Ovary (tissue), 9 donors: ENCODE results near the gene NDUFA8. TPM values are rescaled to one million over a fixed set of nuclear protein-coding genes. Genes with fewer than 3 reads are reported as not detected.

Experiments
- DNase-seq, 5 donors: peaks; one replicate each; pipeline ENCODE4 v3.0.0-alpha.2; 2019 to 2020
- H3K27ac ChIP-seq, 2 donors: fragments of 200-600 bp; one replicate each; pipeline versions ENCODE4 v1.5.1 to v1.8.0; 2019 to 2022
- H3K27me3 ChIP-seq: fragments of 200-600 bp; one replicate; pipeline ENCODE4 v1.8.0; 2022
- H3K36me3 ChIP-seq: fragments of 200-600 bp; sonication (generic); one replicate; pipeline ENCODE4 v1.5.1; 2019
- H3K4me1 ChIP-seq: one replicate; pipeline ENCODE4 v1.8.1; 2013; ENCODE audit warnings: mild to moderate bottlenecking, moderate library complexity; ENCODE audit not compliant: insufficient read depth
- H3K4me3 ChIP-seq: fragments of 200-600 bp; sonication (generic); one replicate; pipeline ENCODE4 v1.5.1; 2017
- H3K9me3 ChIP-seq, 2 donors: fragments of 200-600 bp in 1 of 2; sonication (generic) in 1 of 2; one replicate each; pipeline versions ENCODE4 v1.5.1 to v1.8.1; 2013 to 2019; ENCODE audit warnings: mild to moderate bottlenecking in 1 of 2, moderate library complexity in 1 of 2
- EP300 ChIP-seq: sonication (generic); formaldehyde crosslinking; IDR thresholded peaks from one replicate; pipeline ENCODE4 v1.6.1; 2017; ENCODE audit warnings: antibody characterized with exemption
- POLR2A ChIP-seq: fragments of 450-650 bp; IDR thresholded peaks from one replicate; pipeline ENCODE4 v1.6.1; 2017; ENCODE audit warnings: antibody characterized with exemption, mild to moderate bottlenecking, moderate library complexity
- WGBS, 3 donors: extraction: QIAGEN DNeasy Blood & Tissue Kit in 1 of 3; methylation state at CpG; one replicate each; pipeline versions ENCODE4 v1.1.5 to v1.1.7; 2013 to 2017; 5-methylcytosine and 5-hydroxymethylcytosine counted together
- intact Hi-C, 4 donors: fragments of 100-400 bp; cut with DNase I; formaldehyde crosslinking; loops; one replicate each; pipeline versions ENCODE4 v1.11.0 to v1.15.1; 2022 to 2023
- polyA plus RNA-seq, 2 donors: library from polyadenylated mRNA; stranded (reverse); fragments of 200-250 nt in 1 of 2; fragments of 350-450 nt in 1 of 2; fragmentation: Illumina TruSeq in 1 of 2; extraction: RNeasy Lipid Tissue Mini Kit (QIAGEN cat#74804) in 1 of 2; gene quantifications; one replicate each; pipeline ENCODE4 v1.2.3, GENCODE V29; 2013 to 2014
- total RNA-seq, 7 donors: library from RNA; depleted of rRNA in 2 of 7; stranded (reverse); fragments of >200 nt in 2 of 7; fragmentation: NEBNext Ultra II Directional in 3 of 7; extraction: Animal tissue kit (Norgen Biotek cat#: 25700) in 3 of 7; gene quantifications; one replicate each; pipeline versions ENCODE4 v1.1.0 to v1.2.4, GENCODE V29; 2016 to 2023
- TF ChIP-seq, protein P1 (sequence below), 3 donors: fragments of 450-650 bp in 2 of 3; fragments of 200-600 bp in 1 of 3; IDR thresholded peaks; one replicate each; pipeline versions ENCODE4 v1.5.1 to v1.8.0; 2016 to 2022; ENCODE audit warnings: antibody characterized with exemption in 3 of 3, mild to moderate bottlenecking in 1 of 3
- donor health status: DM: no; HTN: no; CAD: no; lungs with moderate emphysema.
- donor health status: DM: no; HTN: no; CAD: no.
- donor health status: Bipolar disorder and iron deficiency.
- donor health status: DM: yes; HTN: yes; CAD: no.
- donor health status: DM: no; HTN: no; CAD: no.
- donor health status: DM: yes; HTN: yes; CAD: no.

The NDUFA8 gene
- total and polyA plus RNA-seq, 9 donors: 17.2 to 88.0 (median 32.6) TPM

DNA sequence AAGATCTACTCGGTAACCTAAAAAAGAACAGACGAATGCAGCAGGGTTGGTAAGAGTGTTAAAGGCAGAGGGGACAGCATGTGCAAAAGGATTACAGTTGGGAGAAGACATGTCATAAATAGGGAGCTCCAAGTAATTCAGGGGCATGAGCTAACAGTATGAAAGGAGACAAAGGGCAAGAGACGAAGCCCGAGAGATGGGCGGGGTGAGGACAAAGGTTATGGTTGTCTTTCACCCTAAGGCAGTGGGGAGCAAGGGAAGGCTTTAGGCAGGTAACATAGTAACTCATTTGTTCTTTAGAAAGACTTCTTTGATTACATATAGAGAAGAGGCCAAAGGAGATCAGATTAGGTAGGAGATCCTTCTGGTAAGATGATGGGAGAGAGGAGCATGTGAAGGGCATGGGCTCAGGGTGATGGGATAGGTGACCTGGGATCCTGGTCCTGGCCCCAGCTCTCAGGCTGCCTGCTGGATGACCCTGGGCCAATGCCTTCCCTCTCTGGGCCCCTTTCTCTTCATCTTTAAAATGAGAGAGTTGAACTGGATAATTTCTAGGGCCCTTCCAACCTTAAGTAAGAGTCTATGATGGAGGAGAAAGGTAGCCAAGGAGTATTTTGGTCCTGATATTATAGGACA lies 19.6 kb upstream of the NDUFA8 start:
- Histone ChIP-seq H3K36me3 (no peaks in the 10 kb centered on the region), H3K27me3 (no peaks in the 10 kb centered on the region), H3K9me3 (no peaks in the 10 kb centered on the region), H3K27ac (no peak overlapping the region), H3K4me1 (no peaks in the 10 kb centered on the region), H3K4me3 (no peak overlapping the region)
- TF ChIP-seq, protein P1, sequence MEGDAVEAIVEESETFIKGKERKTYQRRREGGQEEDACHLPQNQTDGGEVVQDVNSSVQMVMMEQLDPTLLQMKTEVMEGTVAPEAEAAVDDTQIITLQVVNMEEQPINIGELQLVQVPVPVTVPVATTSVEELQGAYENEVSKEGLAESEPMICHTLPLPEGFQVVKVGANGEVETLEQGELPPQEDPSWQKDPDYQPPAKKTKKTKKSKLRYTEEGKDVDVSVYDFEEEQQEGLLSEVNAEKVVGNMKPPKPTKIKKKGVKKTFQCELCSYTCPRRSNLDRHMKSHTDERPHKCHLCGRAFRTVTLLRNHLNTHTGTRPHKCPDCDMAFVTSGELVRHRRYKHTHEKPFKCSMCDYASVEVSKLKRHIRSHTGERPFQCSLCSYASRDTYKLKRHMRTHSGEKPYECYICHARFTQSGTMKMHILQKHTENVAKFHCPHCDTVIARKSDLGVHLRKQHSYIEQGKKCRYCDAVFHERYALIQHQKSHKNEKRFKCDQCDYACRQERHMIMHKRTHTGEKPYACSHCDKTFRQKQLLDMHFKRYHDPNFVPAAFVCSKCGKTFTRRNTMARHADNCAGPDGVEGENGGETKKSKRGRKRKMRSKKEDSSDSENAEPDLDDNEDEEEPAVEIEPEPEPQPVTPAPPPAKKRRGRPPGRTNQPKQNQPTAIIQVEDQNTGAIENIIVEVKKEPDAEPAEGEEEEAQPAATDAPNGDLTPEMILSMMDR (IDR thresholded peaks at IDR 0.05): no peak
- TF ChIP-seq POLR2A: no peak
- TF ChIP-seq EP300: no peak
- 81 to 85% (median 82%) methylated on average over 5 of the region's 5 CpGs for WGBS, 3 donors
- intact Hi-C loops: no loop called here
- no peak for DNase-seq

DNA sequence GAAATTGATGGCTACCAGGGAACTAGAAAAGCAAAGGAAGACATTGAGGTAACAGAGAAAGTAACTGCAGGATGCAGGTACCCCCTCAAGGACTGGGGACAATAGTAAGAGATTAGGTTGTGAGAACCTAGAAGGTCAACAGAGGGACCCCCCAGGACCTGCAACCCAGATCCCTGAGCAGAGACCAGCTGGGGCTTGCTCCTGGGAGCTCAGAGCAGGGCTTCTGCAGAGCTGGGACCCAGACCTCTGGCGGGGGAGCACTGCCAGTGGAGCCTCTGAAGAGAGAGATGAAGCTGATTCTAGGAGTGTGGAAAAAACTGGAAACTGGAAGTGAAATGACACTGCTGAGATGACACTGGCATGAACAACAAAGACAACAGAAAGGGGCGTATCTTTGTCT lies 17.3 kb upstream of the NDUFA8 start:
- Histone ChIP-seq H3K27ac (no peak overlapping the region), H3K27me3 (no peaks in the 10 kb centered on the region), H3K36me3 (no peaks in the 10 kb centered on the region), H3K9me3 (no peaks in the 10 kb centered on the region), H3K4me1 (no peaks in the 10 kb centered on the region), H3K4me3 (no peak overlapping the region)
- 83 to 91% (median 84%) methylated on average over 2 of the region's 2 CpGs for WGBS, 3 donors
- no peak for TF ChIP-seq POLR2A
- TF ChIP-seq, protein P1 (IDR thresholded peaks at IDR 0.05): no peak
- TF ChIP-seq EP300: no peak
- intact Hi-C loops: no loop called here
- DNase-seq: no peak

DNA sequence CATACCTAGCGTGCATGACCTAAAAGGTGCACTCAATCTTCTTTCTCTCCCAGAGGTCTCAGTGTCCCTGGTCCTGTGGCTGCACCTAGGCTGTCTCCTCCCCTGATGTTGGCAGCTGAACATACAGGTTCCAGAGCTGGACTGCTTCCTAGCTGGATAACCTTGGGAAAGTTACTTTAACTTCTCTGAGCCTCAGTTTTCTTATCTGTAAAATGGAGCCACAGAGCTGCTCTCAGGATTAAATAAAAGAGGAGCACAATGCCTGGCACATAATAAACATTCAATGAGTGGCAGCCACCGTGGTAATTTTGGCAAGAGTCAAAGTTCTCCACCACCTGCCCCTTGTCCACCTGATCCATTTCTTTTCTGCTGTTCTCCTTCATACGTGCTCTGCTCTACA lies 14.1 kb upstream of the NDUFA8 start:
- H3K36me3 ChIP-seq: no peaks in the 10 kb centered on the region
- no peaks in the 10 kb centered on the region for H3K27me3 ChIP-seq
- no peaks in the 10 kb centered on the region for H3K4me1 ChIP-seq
- H3K4me3 ChIP-seq: no peak overlapping the region
- intact Hi-C loops: no loop called here
- DNase-seq: no peak
- no peaks in the 10 kb centered on the region for H3K9me3 ChIP-seq
- no peak for TF ChIP-seq POLR2A
- TF ChIP-seq EP300: no peak
- TF ChIP-seq, protein P1 (IDR thresholded peaks at IDR 0.05): no peak
- 73 to 76% (median 76%) methylated on average over 3 of the region's 3 CpGs for WGBS, 3 donors
- no peak overlapping the region for H3K27ac ChIP-seq

DNA sequence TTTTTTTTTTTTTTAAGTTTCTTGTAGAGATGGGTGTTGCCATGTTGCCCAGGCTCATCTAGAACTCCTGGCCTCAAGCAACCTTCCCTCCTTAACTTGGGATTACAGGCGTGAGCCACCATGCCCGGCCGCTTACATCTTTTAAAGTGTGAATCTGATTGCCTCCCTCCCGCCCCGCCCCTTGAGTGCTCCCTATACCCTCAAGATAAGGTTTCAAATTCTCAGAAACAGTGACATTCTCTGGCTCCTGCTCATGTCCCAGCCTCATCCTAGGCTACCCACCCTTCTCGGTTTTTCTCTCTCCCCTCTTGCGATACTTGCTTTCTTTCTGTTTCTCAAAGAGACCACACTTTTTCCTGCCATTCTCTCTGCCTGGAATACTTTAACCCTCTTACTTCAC lies 12.6 kb upstream of the NDUFA8 start:
- H3K36me3 ChIP-seq: no peaks in the 10 kb centered on the region
- no peaks in the 10 kb centered on the region for H3K4me1 ChIP-seq
- WGBS, 3 donors: 86 to 87% (median 86%) methylated on average over 7 of the region's 7 CpGs
- no peak overlapping the region for H3K27ac ChIP-seq
- no peaks in the 10 kb centered on the region for H3K27me3 ChIP-seq
- DNase-seq: no peak
- TF ChIP-seq EP300 (no peak), POLR2A (no peak)
- TF ChIP-seq, protein P1 (IDR thresholded peaks at IDR 0.05): no peak
- no peak overlapping the region for H3K4me3 ChIP-seq
- intact Hi-C loops: no loop called here
- H3K9me3 ChIP-seq: no peaks in the 10 kb centered on the region
